ENCODE measurements around the gene EML4.

Gene EML4

DNA sequence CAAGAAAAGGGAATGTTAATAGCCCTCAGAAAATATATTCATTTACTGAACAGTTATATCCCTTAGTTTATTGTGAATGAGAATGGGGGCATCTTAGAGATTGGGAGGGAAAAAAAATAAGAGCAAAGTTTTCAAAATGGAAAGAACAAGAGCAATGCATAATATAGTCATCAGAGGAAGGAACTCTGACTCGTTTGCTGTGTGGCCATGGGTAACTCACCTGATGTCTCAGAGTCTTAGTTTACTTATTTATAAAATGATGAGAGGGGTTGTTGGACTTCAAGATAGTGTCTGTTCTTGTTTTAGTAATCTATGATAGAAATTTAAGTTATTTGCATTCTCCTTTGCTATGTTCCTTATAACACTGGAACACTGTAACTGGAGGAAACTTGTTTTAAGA is 70.7 kb downstream of the EML4 start:
- no peak overlapping the region for H3K4me3 ChIP-seq (ENCODE audit: low read depth, low read length)
- TF ChIP-seq, protein P1, sequence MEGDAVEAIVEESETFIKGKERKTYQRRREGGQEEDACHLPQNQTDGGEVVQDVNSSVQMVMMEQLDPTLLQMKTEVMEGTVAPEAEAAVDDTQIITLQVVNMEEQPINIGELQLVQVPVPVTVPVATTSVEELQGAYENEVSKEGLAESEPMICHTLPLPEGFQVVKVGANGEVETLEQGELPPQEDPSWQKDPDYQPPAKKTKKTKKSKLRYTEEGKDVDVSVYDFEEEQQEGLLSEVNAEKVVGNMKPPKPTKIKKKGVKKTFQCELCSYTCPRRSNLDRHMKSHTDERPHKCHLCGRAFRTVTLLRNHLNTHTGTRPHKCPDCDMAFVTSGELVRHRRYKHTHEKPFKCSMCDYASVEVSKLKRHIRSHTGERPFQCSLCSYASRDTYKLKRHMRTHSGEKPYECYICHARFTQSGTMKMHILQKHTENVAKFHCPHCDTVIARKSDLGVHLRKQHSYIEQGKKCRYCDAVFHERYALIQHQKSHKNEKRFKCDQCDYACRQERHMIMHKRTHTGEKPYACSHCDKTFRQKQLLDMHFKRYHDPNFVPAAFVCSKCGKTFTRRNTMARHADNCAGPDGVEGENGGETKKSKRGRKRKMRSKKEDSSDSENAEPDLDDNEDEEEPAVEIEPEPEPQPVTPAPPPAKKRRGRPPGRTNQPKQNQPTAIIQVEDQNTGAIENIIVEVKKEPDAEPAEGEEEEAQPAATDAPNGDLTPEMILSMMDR (IDR thresholded peaks at IDR 0.05; ENCODE audit: low read depth, low read length): no peak

DNA sequence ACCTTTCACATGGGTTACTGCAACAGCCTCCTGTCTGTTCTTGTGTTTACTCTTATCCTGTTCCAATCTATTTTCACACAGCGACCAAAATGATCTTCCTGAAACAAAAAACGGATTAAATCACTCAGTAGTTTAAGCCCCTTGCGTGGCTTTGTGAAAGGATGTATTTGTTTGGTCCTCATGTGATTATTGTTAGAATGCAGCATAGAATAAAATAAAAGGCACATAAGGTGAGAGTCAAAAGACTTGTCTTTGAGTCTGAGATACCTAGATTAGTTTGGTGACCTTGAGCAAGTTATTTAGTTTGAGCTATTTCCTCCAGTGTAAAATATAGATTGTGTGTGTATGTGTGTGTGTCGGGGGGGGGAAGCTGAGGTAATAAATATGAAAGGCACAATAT is 72.4 kb downstream of the EML4 start:
- H3K4me3 ChIP-seq (ENCODE audit: low read depth, low read length): no peak overlapping the region
- TF ChIP-seq, protein P1 (IDR thresholded peaks at IDR 0.05; ENCODE audit: low read depth, low read length): no peak

DNA sequence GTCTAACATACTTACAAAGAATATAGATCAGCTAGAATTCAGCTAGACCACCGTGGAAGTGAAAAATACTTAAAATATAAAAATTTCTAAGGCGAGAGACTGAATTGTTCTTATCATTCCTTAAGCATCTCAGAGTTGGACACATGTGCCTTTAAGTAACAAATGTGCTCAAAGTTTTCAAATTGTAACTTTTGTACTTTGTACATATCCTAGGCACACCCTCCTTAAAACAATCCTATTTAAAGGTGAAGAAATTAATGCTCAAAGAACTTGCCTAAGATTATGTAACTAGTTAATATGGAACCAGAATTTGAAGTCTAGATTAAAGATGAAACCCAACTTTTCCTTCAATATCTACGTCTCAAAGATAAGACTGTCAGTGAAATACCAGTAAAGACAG is 74.1 kb downstream of the EML4 start:
- TF ChIP-seq, protein P1 (IDR thresholded peaks at IDR 0.05; ENCODE audit: low read depth, low read length): no peak
- no peak overlapping the region for H3K4me3 ChIP-seq (ENCODE audit: low read depth, low read length)

DNA sequence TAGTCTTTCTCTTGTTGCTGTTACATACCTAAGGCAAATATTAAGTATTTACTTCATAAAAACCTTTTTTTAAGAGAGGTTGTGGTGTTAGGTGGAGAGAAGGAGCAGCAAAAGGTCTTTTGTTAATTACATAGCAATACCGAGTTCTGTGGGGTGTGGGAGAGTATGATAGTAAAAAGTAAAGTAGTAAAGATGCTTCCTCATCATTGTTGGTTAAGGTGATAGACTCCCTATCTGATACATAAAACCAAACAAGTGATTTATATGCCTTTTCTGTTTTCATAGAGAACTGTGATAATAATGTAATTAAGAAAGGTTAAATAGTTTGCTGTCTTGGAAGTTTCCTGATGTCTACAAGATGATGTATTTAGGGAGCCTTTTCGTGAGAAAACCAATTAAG is 75.4 kb downstream of the EML4 start:
- TF ChIP-seq, protein P1 (IDR thresholded peaks at IDR 0.05; ENCODE audit: low read depth, low read length): no peak
- no peak overlapping the region for H3K4me3 ChIP-seq (ENCODE audit: low read depth, low read length)

DNA sequence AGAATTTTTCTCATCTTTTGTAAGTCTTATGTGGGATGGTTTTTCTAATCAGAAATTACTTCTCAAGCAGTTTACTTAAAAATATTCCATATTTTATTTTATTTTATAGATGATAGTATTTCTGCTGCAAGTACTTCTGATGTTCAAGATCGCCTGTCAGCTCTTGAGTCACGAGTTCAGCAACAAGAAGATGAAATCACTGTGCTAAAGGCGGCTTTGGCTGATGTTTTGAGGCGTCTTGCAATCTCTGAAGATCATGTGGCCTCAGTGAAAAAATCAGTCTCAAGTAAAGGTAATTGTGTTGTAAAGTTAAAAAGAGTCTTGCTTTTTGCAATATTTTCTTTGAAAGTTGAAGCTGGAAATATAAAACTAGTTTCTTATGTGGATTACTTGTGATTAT is 76.2 kb downstream of the EML4 start:
- TF ChIP-seq, protein P1 (IDR thresholded peaks at IDR 0.05; ENCODE audit: low read depth, low read length): no peak
- no peak overlapping the region for H3K4me3 ChIP-seq (ENCODE audit: low read depth, low read length)

DNA sequence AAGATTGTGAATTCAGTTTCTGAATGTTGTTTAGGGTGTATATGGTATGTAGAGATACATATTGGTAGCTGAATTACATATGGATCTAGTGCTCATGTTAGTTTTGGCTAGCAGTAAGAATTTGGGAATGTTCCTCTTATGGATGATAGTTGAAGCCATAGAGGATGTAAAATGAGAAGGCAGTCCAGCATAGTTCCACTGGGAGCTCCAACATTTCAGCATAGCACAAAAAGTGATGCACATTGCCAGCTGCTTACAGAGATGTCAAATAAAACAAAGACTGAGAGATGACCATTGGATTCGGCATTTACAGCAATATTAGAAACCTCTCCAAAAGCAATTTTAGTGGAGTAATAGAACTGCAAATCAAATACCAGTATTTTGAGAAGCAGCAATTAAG is 77.4 kb downstream of the EML4 start:
- H3K4me3 ChIP-seq (ENCODE audit: low read depth, low read length): no peak overlapping the region
- TF ChIP-seq, protein P1 (IDR thresholded peaks at IDR 0.05; ENCODE audit: low read depth, low read length): no peak

DNA sequence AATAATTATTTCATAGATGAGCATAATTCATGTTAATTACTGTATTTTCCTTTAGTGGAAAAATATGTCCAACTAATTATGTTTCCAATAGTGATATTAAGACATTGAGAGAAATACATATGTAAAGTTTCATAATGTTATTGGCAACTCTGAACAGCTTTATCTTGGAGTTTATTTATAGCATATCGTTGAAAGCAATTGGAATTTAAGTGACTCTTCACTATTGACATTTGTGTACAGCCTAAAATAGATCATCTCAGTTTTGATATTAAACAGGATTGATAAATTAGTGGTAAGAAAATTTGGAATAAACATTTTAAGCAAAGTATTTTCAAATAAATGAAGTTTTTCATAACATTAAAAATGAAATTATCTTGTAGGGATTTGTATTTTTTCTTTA is 79.7 kb downstream of the EML4 start:
- H3K4me3 ChIP-seq (ENCODE audit: low read depth, low read length): no peak overlapping the region
- TF ChIP-seq, protein P1 (IDR thresholded peaks at IDR 0.05; ENCODE audit: low read depth, low read length): no peak
